Stimulated activated CD4-positive, alpha-beta T cell treated with anti-CD3 and anti-CD28 coated beads, Interleukin-4, amount 100 ng/mL, for 48 hours (primary cell): Measurements from ENCODE around the gene SURF4.

ENCODE experiments used
- DNase-seq, 2 donors: peaks; one replicate each; pipeline ENCODE4 v3.0.0-alpha.2; 2020; ENCODE audit warnings: low read depth in 2 of 2

Gene SURF4

GRCh38 chr9:133352635-133353340, 23.1 kb downstream of the SURF4 start:
- DNase-seq = no peak

GRCh38 chr9:133351908-133352634, 23.8 kb downstream of the SURF4 start:
- DNase-seq = peak in 1 of 2 donors; percentile 48

- no peak for DNase-seq
Observed at GRCh38 chr9:133351526-133351907, 24.3 kb downstream of the SURF4 start.

- DNase-seq = no peak
Observed at GRCh38 chr9:133349965-133350616, 25.8 kb downstream of the SURF4 start.

GRCh38 chr9:133348718-133349573, 26.9 kb downstream of the SURF4 start:
- no peak for DNase-seq

GRCh38 chr9:133347985-133348717, 27.7 kb downstream of the SURF4 start, which contains the start of the genes MED22 and RPL7A:
MED22 (minus strand) TSS chr9:133348131; CDS start chr9:133346662, 1,469 bp downstream.
RPL7A (plus strand) TSS chr9:133348218; CDS start chr9:133348244, 26 bp downstream.
- DNase-seq = peak; percentile 88 to 91

GRCh38 chr9:133347515-133347984, 28.3 kb downstream of the SURF4 start:
- no peak for DNase-seq

GRCh38 chr9:133346021-133346785, 29.7 kb downstream of the SURF4 start:
- no peak for DNase-seq

GRCh38 chr9:133345596-133345995, 30.3 kb downstream of the SURF4 start:
- DNase-seq = no peak

- no peak for DNase-seq
Observed at GRCh38 chr9:133344979-133345378, 30.9 kb downstream of the SURF4 start.

- no peak for DNase-seq
Observed at GRCh38 chr9:133344071-133344470, 31.8 kb downstream of the SURF4 start.

GRCh38 chr9:133342570-133342969, 33.3 kb downstream of the SURF4 start:
- no peak for DNase-seq

- no peak for DNase-seq
Observed at GRCh38 chr9:133342069-133342406, 33.8 kb downstream of the SURF4 start.

- DNase-seq = no peak
Observed at GRCh38 chr9:133341369-133342068, 34.3 kb downstream of the SURF4 start.

GRCh38 chr9:133340916-133341315, 34.9 kb downstream of the SURF4 start:
- DNase-seq = no peak

GRCh38 chr9:133340256-133340655, 35.6 kb downstream of the SURF4 start:
- DNase-seq = no peak

GRCh38 chr9:133339641-133340040, 36.2 kb downstream of the SURF4 start:
- DNase-seq = no peak

GRCh38 chr9:133335924-133336811, 39.7 kb downstream of the SURF4 start, which contains the start of gene SURF6:
SURF6 (minus strand) TSS chr9:133336188; CDS start chr9:133336132, 56 bp downstream.
- DNase-seq = peak; percentile 93
